Activated CD4-positive, alpha-beta T cell treated with anti-CD3 and anti-CD28 coated beads, Interleukin-2, amount 50 U/mL, for 4 hours (primary cell): Measurements from ENCODE around the gene GADL1.

ENCODE experiments used
- DNase-seq, 2 experiments: peaks; one replicate each; pipeline ENCODE4 v3.0.0-alpha.2; 2020

Gene GADL1, protein sequence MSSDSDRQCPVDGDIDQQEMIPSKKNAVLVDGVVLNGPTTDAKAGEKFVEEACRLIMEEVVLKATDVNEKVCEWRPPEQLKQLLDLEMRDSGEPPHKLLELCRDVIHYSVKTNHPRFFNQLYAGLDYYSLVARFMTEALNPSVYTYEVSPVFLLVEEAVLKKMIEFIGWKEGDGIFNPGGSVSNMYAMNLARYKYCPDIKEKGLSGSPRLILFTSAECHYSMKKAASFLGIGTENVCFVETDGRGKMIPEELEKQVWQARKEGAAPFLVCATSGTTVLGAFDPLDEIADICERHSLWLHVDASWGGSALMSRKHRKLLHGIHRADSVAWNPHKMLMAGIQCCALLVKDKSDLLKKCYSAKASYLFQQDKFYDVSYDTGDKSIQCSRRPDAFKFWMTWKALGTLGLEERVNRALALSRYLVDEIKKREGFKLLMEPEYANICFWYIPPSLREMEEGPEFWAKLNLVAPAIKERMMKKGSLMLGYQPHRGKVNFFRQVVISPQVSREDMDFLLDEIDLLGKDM

DNA sequence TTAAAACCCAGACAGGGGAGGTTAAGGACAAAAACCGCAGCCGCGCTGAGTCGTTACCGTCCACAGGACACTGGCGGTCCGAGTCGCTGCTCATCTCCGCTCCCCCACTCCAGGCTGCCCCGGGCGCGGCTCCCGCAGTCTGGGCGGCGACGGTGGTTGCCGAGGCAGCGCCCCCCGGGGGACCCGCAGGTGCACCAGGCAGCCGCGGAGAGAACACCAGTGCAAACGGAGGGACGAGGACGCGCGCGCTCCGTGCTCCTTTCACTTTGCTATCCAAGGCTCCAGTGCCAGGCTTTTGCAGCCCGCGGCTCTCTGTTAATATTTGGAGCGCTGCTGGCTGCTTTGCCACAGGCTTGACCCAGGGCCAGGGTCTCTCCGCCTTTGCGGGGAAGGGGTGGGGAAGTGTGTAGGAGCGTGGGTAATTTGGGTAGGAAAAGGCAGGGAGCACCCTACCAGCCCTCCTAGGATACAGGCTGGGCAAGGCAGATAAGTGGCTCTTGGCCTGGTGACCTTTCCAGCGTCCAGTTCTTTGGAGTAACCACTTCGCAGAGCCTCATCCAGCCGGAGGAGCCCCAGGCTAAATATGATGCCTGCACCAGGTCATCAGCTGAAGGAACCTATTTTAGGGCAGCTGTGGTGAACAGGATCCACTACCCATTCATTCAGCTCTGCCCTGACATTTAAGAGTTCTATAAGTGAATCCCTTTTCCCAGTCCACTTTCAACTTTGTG lies at the start of gene GADL1:
TSS of gene GADL1 (minus strand) at position 141 of the 731 bp plus-strand sequence. CDS start at position 94, 47 bp downstream.
- no peak for DNase-seq

DNA sequence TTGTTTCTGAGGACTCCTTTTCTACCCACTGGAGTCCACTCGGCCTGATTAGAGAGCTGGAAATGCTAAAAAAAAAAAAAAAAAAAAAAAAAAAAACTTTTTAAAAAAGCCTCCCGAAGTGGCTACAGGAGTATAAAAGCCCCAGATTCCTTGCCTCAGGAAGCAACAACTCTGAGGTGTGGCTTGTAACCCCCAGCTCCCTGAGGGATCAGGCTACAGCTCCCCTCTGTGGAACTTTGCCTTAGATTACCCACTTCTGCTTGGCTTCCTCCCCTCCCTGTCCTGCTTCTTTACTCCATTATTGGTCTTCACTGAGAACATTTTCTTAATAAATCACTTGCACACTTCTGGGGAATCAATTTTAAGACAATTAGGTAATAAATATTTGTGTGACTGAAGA lies 49.7 kb upstream of the GADL1 start:
- no peak for DNase-seq

DNA sequence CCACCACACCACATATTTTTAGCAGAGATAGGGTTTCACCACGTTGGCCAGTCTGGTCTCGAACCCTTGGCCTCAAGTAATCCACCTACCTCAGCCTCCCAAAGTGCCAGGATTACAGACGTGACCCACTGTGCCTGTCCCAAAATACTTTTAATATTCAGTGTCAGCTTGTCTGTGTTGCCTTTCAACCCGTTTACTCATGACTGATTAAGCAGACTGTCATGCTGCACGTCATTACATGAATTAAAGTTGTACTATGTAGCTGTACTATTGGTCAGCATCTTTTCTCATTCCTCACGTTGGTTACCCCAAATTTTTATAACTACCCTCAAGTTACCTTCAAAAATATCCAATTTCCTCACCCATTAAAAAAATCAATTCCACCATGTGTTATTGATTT lies 48.7 kb upstream of the GADL1 start:
- DNase-seq = no peak

DNA sequence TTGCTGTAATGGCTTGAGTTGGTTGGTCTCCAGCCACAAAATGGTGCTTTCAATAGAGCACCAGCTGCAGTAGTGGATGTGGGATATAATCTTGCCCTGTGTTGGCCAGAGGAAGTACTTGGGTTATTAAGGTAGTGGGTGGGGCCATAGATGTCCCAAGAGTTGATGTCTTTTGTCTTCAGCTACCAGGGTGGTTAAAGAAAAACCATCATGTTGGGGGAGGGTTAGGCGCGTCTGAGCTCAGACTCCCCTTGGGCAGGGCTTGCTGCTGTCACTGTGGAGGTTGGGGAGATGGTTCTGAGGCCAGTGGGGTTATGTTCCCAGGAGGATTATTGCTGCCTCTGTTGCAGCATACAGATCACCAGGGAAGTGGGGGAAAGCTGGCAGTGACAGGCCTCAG lies 46.9 kb upstream of the GADL1 start:
- no peak for DNase-seq

DNA sequence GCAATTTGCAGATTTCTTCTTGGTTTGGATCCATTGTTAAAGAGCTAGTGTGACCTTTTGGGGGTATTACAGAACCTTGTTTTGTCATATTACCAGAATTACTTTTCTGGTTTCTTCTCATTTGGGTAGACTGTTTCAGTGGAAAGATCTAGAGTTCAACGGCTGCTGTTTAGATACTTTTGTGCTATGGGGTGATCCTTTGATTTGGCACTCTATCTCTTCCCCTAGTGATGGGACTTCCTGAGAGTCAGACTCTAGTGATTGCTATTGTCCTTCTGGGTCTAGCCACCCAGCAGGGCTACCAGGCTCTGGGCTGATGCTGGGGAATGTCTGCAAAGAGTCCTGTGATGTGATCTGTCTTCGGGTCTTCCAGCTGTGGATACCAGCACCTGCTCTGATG lies 46.3 kb upstream of the GADL1 start:
- no peak for DNase-seq

DNA sequence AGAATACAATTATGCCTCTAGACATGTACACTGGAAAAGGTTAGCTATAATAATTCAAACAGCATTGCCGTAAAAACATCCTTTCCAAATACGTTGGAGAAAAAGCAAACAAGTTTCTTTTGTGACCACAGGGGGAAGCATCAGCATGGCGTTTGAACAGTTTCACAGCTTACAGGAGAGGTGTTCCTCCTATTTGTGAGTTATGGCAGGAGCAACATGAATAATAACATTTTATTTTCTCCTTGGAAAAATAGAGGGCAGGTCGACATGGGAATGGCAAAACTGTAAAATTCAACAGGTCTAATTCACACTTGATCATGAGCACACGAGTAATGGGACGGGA lies 39.7 kb upstream of the GADL1 start:
- DNase-seq = no peak

DNA sequence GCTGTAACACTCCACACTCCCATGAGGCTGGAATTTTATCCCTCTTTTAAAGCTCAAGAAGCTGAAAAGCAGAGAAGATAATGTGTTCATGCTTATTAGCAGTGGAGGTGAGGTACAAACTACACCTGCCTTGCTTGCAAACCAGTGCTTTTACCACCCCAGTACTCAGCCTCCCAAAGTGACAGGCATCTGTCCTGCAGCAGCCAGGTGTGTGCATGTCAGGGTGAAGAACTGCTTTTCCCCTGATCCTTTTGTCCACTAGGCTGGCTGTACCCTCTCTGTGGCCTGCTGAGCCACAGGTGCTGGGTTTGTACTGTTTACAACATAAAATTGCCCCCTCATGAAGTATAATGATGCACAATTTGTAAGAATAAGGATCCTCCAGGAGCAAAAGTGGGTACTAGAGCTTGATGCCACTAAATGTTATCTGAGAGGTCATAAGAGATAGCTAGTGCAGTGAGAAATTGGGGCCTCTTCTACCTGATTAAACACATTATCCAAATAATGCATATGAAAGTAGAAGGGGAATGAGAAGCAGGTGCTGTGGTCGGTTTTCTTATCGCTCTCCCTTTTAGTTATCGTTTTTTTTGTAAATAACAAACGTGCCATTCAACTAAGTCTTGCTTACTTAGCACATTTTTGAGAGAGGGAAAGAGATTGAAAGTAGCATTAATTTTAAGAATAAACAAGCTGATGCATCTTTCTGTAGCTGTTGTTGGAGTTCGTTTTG lies 39.2 kb upstream of the GADL1 start:
- no peak for DNase-seq

DNA sequence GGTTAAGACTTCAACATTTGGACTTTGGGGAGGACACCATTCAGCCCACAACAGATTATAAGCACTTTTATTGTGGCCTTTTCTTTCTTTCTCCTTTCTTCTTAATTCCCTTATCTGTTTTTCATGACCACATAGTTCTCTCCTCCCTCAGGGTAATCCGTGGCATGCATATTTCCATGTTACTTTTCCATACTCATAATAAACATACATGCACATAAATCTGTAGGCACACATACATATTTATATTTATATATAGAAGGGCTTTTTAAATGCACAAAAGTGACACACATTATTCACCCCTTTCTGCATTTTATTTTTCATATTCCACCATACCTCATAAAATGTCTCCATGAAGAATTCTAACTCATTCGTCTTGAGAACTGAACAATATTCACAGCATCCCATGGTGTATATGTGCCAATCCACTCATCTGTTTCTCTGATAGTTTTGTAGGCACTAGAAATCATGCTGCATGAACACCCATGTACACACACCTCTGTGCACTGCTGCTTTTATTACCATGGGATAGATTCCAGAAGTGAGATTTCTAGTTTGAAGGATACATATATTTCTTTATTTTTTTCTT lies 38.1 kb upstream of the GADL1 start:
- DNase-seq = no peak

DNA sequence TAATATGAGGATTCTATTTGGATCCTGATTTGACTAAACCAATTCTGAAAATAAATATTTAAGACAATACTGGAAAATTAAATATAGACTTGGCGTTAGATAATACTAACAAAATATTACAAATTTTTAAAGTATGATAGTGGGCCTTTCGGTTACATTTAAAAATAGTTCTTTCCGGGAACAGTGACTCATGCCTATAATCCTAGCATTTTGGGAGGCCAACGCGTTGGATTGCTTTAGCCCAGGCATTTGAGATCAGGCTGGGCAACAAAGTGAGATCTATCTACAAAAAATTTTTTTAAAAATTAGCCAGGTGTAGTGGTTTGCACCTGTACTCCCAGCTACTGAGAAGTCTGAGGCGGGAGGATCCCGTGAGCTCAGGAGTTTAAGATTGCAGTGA lies 30.3 kb upstream of the GADL1 start:
- no peak for DNase-seq

DNA sequence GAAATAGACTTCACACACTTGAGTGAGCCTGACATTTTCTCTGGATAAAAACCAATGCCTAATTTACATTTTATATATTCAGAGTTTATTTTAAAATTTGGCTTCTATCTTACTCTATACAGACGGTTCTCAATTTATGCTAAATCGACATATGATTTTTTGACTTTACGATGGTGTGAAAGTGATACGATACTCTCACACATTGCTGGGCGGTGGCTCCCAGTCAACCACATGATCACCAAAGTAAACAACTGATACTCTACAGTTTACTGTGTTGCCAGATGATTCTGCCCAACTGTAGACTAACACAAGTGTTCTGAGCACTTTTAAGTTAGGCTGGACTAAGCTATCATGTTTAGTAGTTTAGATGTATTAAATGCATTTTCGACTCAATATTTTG lies 25.1 kb upstream of the GADL1 start:
- no peak for DNase-seq

DNA sequence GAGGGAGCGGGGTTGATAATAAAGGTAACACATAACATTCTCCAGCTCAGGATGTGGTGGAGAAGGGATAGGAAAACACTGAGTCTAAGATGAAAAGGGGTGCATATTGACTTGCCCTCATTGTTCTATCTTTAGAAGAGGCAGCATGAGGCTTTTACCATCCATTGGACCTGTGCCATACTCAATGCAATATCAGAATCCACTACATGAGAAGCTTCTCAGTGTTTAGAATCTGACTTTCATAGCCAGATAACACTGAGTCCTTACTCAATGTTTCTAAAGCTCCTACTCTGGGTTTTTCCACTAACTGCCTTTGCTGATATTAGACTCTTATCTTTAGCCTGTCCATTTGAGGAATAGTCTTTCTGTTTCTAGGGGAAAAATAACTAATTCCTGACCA lies 24.3 kb upstream of the GADL1 start:
- DNase-seq = no peak

DNA sequence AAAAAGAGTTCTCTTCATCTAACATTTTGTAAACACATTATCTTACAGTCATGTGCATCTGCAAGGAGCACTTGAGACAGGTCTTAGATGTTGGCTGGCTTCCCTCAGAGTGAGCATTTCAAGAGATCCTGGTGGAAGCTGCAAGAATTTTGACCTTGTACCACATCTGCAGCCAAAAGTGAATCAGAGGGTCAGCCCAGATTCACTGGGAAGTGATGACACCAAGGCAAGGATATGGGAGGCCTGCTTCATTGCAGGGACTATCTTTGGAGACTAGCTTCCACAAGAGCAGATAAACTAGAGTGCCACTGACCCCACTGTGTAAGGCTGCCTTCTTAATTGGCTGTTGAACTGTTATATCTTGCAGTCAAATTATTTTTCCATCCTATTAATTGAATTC lies 21.3 kb upstream of the GADL1 start:
- no peak for DNase-seq

DNA sequence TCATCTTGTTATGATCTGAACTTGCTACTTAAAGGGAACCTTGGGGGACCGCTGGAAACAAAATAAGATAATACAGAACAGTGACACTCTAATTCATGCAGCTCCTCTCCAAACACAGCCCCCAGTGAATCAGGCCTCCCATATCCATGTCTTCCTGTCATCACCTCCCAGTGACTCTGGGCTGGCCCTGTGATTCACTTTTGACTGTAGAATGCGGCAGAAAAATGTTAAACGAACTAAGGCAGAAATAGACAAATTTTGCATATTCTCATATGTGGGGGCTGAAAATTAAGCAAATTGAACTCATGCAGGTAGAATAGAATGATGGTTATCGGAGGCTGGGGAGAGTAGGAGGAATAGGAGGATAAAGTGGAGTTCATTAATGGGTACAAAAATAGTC lies 20.2 kb upstream of the GADL1 start:
- DNase-seq = no peak

DNA sequence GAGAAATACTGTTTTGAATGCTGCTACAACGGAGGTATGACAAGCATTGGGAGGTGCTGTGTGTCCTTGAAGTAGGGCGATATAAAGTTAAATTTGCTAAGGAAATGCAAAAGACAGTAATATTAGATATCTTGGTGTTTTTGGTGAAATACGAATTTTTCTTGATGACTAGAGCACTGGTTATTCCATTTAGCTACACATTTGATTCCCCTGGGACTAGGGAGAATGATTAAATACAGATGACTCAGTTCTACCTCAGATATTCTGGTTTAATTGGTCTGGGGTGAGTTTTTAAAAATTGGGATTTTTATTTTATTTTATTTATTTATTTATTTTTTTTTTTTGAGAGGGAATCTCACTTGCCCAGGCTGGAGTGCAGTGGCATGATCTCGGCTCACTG lies 18.7 kb upstream of the GADL1 start:
- no peak for DNase-seq

DNA sequence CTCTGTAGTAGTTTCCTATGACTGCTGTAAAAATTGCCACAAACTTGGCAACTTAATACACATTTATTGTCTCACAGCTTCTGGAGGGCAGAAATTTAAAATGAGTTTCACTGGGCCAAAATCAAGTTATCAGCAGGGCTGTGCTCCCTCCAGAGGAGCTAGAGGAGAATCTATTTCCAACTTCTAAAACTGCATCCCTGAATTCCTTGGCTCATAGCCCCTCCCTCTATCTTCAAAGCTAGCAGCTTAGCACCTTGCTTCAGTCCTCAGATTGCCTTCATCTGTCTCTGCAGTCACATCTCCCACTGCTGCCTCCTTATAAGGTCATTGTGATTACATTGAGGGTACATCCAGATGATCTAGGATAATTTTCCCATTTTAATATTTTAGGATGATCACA lies 17.8 kb upstream of the GADL1 start:
- no peak for DNase-seq

DNA sequence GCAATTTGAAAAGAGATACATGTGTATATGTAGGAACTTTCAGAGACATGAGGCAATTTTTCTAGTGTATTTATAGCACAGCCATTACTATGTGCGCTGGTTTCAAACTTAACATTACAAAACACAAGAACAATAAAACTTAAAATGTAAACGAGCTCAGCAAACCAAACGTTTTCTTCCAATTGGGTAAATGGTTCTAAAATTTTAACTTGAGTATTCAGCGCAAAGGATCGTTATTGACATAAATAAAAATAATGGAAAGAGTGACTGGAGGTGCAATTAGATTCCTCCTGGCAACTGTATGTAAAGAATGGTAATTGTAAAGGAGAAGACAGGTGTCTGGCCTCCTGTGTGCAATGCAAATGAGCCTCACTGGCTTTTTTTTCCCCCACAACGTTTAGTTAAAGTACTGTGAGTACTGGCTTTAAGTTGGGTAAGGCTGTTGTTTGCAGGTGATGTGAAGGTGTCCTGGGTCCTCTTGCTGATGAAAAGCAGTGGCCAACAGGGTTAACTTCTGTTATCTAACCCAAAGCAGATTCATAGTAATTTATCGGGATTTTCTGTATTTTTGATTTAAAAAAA lies 14.1 kb upstream of the GADL1 start:
- DNase-seq = no peak

DNA sequence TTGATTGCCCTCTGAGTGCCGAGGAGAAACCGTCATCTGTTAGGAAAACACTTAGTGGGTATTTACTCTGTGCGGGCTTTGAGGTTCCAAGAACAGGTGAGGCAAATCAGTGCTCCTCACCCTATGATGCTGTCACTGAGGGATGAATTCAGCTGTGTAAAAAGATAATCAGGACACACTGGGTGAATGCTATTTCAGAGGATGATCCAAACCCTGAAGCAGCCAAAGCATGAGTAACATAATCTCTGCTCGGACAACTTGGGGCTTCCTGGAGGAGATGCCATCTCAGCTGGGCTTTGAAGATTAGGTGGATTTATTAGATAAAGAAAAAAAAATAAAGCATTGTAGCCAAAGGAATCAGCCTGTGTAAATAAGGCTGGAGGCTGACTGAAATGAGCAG lies 10.5 kb upstream of the GADL1 start:
- DNase-seq = no peak

DNA sequence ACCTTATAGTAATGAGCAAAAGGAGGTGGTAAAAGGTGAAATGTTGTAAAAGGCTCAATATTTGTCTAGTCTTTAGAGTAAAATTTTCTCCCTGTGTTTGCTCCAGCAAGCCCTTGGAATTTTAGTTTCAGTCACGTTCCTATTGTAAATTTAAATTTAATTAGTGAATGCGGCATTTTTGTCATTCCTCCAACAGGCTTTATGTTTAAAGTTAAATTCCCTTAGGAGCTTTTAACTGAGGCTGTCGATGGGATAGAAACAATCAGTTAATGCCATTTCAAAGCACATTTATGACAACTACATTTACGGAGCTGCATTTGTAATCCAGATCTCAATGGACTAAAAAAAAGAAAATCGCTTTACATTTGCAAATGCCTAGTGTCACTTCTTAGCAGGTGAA lies 868 bp upstream of the GADL1 start:
- DNase-seq = no peak

DNA sequence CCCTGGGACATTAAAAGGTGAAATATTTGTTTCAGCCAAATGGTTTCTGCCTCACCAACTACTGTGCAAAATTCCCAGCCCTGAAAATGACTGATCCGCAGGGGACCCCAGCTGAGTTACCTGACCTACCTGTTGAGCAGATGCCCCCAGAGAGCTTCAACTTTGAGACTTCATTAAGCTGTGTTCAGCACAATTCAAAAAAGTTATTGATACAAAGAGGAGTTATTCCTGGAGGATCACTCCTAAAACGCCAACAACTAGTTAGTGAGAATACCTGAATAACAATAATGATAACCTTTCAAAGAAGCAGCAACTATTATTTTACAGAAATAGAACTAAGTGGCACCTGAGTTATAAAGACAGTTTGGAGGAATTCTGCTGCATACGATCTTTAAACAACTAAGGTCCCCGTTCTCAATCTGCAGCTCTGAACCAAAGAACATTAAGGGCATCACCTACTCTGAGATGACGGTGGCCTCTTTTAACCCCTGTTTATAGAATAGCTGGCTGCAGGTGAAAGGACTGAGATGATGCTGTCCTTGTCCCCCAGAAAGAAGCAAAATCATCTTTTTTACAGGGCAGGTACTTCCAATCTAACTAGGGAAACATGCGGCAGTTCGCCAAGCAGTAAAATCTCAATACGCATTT lies 659 bp downstream of the GADL1 start:
- no peak for DNase-seq

DNA sequence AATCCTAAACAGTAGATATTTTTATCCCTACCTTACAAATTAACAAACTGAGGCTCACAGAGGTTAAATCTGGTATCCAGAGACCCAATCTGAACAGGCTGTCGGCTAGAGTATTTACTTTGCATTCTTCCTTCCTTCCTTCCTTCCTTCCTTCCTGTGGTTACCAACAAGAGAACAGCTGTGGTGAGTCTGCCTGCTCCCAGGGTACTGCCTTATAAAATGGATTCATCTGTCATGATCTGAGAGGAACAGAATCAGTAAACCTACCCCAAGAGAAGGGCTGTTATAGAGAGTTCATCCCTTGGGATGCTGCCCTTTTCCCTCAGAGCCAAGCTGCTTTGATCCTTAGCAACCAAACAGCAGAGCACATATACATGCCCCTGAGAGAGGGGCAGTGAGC lies 3.6 kb downstream of the GADL1 start:
- no peak for DNase-seq

DNA sequence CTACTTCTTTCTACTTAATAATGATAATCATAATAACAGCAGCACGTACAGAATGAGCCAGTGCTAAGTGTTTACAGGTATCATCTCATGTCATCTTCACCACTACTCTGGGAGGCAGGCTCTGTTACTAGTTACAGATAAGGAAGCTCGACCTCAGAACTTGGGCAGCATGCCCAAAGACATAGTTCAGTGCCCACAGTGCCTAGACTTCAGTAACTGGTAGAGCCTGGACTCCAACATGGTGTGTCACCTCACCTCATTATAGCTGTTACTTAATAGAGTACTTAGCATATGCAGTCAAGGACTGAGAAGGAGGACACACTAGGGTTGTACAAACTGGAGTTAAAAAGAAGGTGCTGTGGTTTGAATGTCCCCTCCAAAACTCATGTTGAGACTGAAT lies 7.6 kb downstream of the GADL1 start:
- no peak for DNase-seq

DNA sequence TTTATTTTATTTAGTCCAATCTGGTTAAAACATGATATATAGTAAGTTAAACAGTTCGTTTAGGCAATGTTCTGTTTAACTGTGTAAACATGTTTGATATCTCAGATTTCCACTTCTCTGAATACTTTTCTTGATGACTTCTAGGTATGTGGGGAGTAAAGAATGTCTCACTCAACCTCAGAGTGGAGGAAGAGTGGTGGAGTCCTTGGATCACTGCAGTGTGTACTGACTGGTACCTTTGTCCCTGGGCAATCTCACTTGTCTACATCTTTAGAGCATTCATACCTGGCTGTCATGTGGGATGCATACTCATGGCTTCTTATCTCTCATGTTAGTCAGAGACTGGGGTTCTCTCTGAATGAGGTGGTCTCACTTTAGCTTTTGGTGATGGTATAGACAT lies 15.6 kb downstream of the GADL1 start:
- no peak for DNase-seq

DNA sequence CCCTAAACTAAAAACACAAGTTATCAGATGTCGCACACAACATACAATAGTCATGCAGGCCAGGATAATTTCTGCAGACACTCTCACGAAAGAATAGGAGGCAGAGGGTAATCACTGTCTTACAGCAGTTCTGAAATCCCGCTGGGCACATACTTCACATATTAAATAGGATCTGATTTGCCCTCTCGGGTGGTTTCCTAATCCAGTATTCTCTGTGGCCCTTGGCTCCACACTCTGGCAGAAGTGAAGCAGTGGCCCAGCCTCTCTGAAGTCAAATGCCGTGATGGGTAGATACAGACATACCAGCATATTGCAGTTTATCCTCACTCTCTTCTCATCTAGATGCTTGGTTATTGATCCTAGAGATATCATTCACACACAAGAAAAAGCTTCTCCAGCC lies 19.0 kb downstream of the GADL1 start:
- no peak for DNase-seq
